NCI-H345 treated with DMSO at 0.1 percent for 48 hours (cell line): ENCODE measurements around the gene IL1RAP.
"Not testable (repeated sequence)": the region's sequence is repeated elsewhere in the genome, so short reads cannot be mapped to it uniquely, and the experiment has no call there.

ENCODE experiments used
- DNase-seq: peaks from one replicate; lab custom pipeline; 2025; ENCODE audit not compliant: unreplicated experiment; lab: John Stamatoyannopoulos, UW

IL1RAP gene

GRCh38 chr3:190646996-190647395 is 133.1 kb downstream of the IL1RAP start:
- no peak for DNase-seq

GRCh38 chr3:190655933-190656332 is 142.0 kb downstream of the IL1RAP start:
- no peak for DNase-seq

- DNase-seq, result no peak
Measured at GRCh38 chr3:190658106-190658505, 144.2 kb downstream of the IL1RAP start.

GRCh38 chr3:190666821-190667220 is 152.9 kb downstream of the IL1RAP start:
- no peak for DNase-seq

- no peak for DNase-seq
Measured at GRCh38 chr3:190671658-190672057, 157.8 kb downstream of the IL1RAP start.

- no peak for DNase-seq
Measured at GRCh38 chr3:190673148-190673547, 159.3 kb downstream of the IL1RAP start.

- DNase-seq, result no peak
Measured at GRCh38 chr3:190676481-190676880, 162.6 kb downstream of the IL1RAP start.

GRCh38 chr3:190677001-190677400 is 163.1 kb downstream of the IL1RAP start:
- no peak for DNase-seq

- DNase-seq, result not testable (repeated sequence)
Measured at GRCh38 chr3:190677868-190678267, 164.0 kb downstream of the IL1RAP start.

- DNase-seq, result no peak
Measured at GRCh38 chr3:190680691-190681090, 166.8 kb downstream of the IL1RAP start.

- DNase-seq, result no peak
Measured at GRCh38 chr3:190684776-190685175, 170.9 kb downstream of the IL1RAP start.

GRCh38 chr3:190686011-190686410 is 172.1 kb downstream of the IL1RAP start:
- DNase-seq, result no peak

GRCh38 chr3:190690246-190690645 is 176.4 kb downstream of the IL1RAP start:
- no peak for DNase-seq

GRCh38 chr3:190692256-190692655 is 178.4 kb downstream of the IL1RAP start:
- DNase-seq, result no peak

- DNase-seq, result peak; percentile 30
Measured at GRCh38 chr3:190694335-190695001, 180.6 kb downstream of the IL1RAP start.

- DNase-seq, result no peak
Measured at GRCh38 chr3:190695225-190695624, 181.3 kb downstream of the IL1RAP start.

GRCh38 chr3:190695994-190696393 is 182.1 kb downstream of the IL1RAP start:
- DNase-seq, result no peak

- no peak for DNase-seq
Measured at GRCh38 chr3:190696777-190697501, 183.1 kb downstream of the IL1RAP start.

GRCh38 chr3:190697502-190697830 is 183.6 kb downstream of the IL1RAP start:
- DNase-seq, result no peak

GRCh38 chr3:190697901-190698300 is 184.0 kb downstream of the IL1RAP start:
- no peak for DNase-seq

- DNase-seq, result no peak
Measured at GRCh38 chr3:190699776-190700175, 185.9 kb downstream of the IL1RAP start.

- peak; percentile 32 for DNase-seq
Measured at GRCh38 chr3:190701096-190701532, 187.2 kb downstream of the IL1RAP start.

GRCh38 chr3:190706582-190706981 is 192.7 kb downstream of the IL1RAP start:
- DNase-seq, result no peak
